Measurements from ENCODE around the gene C16orf89.
A peak's percentile ranks its signal among the peaks of the same experiment; 100 is the strongest.

C16orf89 gene

DNA sequence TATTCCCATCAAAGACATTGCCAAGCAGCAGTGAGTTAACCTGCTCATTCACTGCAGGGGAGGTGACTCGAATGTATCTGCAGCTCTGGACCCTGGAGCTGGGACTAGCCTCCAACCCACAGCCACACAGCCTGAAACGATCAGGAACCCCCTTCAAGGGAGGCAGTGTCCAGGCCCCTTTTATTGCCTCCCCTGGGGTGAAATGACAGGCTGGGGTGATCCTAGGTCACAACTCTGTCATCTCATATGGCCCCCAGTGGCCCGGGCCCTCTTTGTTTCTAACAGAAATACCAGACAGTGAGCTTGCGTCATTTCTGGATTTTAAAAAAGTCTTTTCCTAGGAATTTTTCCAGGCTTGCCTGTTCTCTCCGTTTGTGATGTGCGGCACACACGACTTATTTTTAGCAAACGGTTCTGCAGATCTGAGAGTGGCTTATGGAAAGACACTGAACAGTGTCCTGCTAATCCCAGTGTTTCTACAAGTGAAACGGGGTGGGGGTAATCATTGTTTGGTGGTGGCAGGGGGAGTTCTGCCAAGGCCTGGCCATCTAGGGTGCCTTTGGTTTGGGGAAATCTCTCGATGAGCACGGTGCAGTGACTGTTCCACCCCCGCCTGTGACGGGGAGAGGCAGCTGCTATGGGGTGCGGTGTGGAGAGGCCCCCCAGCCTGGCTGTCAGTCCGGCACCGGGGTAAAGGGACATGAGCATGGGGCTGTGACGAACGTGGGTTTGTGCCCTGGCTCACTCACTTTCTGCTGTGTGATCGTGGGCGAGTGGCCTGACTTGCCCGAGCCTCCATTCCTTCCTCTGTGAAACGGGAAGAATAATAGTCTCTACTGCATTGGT lies 59.2 kb downstream of the C16orf89 start:
- DNase-seq = peak in 4 of 56 donors; percentile 21 to 45 (median 30)

GRCh38 chr16:5005916-5006315 lies 59.8 kb downstream of the C16orf89 start:
- DNase-seq = no peak

DNA sequence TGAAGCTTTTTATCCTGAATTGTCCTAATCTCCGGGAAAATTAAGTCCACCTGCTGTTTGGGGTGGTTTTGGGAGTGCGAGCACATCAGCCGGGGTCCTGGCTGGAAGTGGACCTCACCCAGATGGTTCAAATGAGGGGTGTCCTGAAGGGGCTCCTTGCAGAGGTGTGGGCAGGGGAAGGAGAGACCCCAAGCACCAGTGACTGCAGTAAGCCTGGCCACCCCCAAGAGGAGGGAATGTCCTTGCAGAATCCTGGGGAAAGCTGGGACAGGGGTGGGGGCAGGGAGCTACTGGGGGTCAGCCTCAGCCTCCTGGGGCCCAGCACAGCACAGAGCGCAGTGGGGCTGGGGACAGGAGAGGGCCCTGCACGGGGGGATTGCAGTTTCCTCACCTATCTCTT lies 61.4 kb downstream of the C16orf89 start:
- DNase-seq = no peak

DNA sequence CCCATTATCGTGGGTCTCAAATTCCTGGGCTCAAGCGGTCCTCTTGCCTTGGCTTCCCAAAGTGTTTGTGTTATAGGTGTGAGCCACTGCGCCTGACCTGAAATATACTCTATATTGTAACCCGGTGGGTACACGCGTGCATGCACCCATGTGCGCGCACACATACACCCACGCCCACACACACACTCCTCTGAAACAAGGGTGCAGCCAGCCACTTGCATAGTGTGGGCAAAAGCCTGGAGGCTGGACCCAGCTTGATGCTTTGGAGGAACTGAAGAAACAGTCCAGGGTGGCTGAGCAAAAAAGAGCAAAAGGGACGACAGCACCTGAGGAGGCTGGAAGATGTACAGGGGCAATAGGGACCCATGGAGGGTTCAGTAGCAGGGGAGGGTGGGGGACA lies 61.9 kb downstream of the C16orf89 start:
- no peak for DNase-seq

- DNase-seq = no peak
Observed at GRCh38 chr16:5003211-5003610, 62.5 kb downstream of the C16orf89 start.

DNA sequence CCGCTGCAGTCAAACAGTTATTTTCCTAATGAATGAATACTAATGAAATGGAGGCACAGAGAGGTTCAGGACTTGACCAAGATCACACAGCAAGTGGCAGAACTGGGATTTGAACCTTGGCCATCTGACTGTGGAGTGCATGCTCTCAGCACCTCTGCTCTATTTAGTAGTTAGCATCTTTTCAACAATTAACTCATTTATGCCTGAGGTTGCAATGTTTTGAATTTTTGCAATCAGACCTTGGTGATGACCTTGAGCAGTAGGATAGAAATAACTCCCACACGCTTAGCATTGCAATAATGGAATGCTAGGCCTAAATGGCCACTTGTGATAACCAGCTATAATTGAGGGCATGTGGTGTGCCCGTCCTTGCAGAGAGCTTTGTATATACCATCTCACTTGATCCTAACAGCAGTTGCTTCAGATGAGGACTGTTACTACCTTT lies 63.0 kb downstream of the C16orf89 start:
- DNase-seq = no peak

DNA sequence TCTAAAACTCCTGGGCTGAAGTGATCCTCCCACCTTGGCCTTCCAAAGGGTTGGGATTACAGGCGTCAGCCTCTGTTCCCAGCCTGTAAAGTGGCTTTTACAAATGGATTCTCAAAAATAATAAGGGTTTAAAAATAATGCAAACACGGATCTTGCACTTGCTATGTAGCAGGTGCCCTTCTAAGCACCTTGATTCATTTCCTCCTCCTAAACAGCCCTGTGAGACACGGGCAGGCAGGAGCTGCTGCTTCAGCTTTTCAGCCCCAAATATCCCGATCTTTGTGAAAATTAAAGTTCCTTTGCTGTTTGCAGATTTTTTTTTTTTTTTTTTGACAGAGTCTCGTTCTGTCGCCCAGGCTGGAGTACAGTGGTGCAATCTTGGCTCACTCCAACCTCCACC lies 63.8 kb downstream of the C16orf89 start:
- DNase-seq = no peak

DNA sequence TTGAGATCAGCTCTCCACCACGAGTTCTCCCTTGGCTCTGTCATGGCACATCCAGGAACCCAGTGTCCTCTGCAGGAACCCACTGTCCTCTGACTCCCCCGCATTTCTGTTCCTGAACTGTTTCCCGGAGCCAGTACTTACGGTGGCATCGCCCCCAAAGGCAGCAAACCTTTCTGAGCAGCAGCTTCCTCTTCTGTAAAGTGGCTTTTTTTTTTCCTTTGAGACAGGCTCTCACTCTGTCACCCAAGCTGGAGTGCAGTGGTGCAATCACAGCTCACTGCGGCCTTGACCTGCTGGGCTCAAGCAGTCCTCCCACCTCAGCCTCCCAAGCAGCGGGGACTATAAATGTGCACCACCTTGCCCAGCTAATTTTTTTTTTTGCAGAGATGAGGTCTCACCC lies 64.2 kb downstream of the C16orf89 start:
- DNase-seq = peak in 1 of 56 donors; percentile 24

DNA sequence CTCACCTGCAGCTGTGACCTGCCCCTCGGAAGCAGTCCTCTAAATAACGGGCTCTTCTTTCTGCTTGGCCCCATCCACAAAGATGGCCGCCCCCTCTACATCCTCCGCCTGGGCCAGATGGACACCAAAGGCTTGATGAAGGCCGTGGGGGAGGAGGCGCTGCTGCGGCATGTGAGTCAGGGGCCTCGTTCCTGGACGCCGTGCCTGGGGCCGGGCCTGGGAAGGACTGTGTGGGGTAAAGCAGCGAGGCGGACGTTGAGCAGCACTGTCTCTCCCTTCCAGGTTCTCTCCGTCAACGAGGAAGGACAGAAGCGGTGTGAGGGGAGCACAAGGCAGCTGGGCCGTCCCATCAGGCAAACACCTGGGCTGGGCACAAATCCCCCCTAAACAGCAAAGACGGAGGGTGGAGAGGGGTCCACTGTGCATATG lies 65.2 kb downstream of the C16orf89 start:
- DNase-seq = no peak

GRCh38 chr16:4994719-4995434 lies 70.9 kb downstream of the C16orf89 start:
- DNase-seq = peak in 51 of 56 donors; percentile 10 to 84 (median 62)

All from amygdala (tissue), 56 donors.